Urothelium cell line (cell line): ENCODE measurements around the gene MEAK7.
"Not testable (repeated sequence)": the region's sequence is repeated elsewhere in the genome, so short reads cannot be mapped to it uniquely, and the experiment has no call there.

Experiments
- DNase-seq: peaks from one replicate; pipeline ENCODE4 v3.0.0; 2011; ENCODE audit warnings: low spot score, mixed read lengths
- FAIRE-seq: peaks from 2 replicates; lab custom pipeline; 2011; peaks lifted over from hg19 to GRCh38; lab: Jason Lieb, UNC

Gene MEAK7

GRCh38 chr16:84534815-84535214 is 30.4 kb upstream of the MEAK7 start:
- no peak for FAIRE-seq
- DNase-seq: no peak

GRCh38 chr16:84532855-84533486 is 28.5 kb upstream of the MEAK7 start:
- FAIRE-seq (no peak), DNase-seq (no peak)

- DNase-seq (peak; percentile 63), FAIRE-seq (no peak)
These were observed 27.8 kb upstream of the MEAK7 start for GRCh38 chr16:84532291-84532724.

GRCh38 chr16:84531671-84532111 is 27.2 kb upstream of the MEAK7 start:
- DNase-seq: no peak
- FAIRE-seq: no peak

GRCh38 chr16:84530590-84530989 is 26.1 kb upstream of the MEAK7 start:
- DNase-seq (no peak), FAIRE-seq (no peak)

GRCh38 chr16:84529607-84530006 is 25.1 kb upstream of the MEAK7 start:
- DNase-seq (no peak), FAIRE-seq (no peak)

GRCh38 chr16:84528322-84528721 is 23.9 kb upstream of the MEAK7 start:
- DNase-seq (no peak), FAIRE-seq (no peak)

- DNase-seq (no peak), FAIRE-seq (no peak)
These were observed 23.2 kb upstream of the MEAK7 start for GRCh38 chr16:84527532-84528269.

- FAIRE-seq (no peak), DNase-seq (no peak)
These were observed 22.5 kb upstream of the MEAK7 start for GRCh38 chr16:84526794-84527531.

GRCh38 chr16:84524941-84525581 is 20.6 kb upstream of the MEAK7 start:
- FAIRE-seq, DNase-seq: not testable (repeated sequence)

- FAIRE-seq (no peak), DNase-seq (no peak)
These were observed 20.0 kb upstream of the MEAK7 start for GRCh38 chr16:84524346-84524920.

GRCh38 chr16:84521497-84521770 is 17.0 kb upstream of the MEAK7 start:
- FAIRE-seq: no peak

GRCh38 chr16:84520725-84521496 is 16.5 kb upstream of the MEAK7 start:
- DNase-seq: no peak
- FAIRE-seq: no peak

More at GRCh38 chr16:84521497-84521770, 17.0 kb upstream of the MEAK7 start:
- no peak for DNase-seq

- no peak for DNase-seq
- no peak for FAIRE-seq
These were observed 15.4 kb upstream of the MEAK7 start for GRCh38 chr16:84519855-84520254.

- FAIRE-seq: no peak
- DNase-seq: no peak
These were observed 14.4 kb upstream of the MEAK7 start for GRCh38 chr16:84518804-84519341.

- not testable (repeated sequence) for FAIRE-seq, DNase-seq
These were observed 13.8 kb upstream of the MEAK7 start for GRCh38 chr16:84518220-84518619.

- FAIRE-seq (no peak), DNase-seq (no peak)
These were observed 12.9 kb upstream of the MEAK7 start for GRCh38 chr16:84517366-84517765.

GRCh38 chr16:84514874-84515835 is 10.7 kb upstream of the MEAK7 start:
- FAIRE-seq: no peak

More at GRCh38 chr16:84514874-84515835, 10.7 kb upstream of the MEAK7 start:
- DNase-seq: no peak
